Glomerular visceral epithelial cell (primary cell): ENCODE results near the gene DCHS1.
"Not testable (repeated sequence)": the region's sequence is repeated elsewhere in the genome, so short reads cannot be mapped to it uniquely, and the experiment has no call there.

Source experiments
- DNase-seq: peaks from one replicate; pipeline ENCODE4 v3.0.0-alpha.2; 2016; ENCODE audit errors: extremely low spot score

DCHS1 gene

GRCh38 chr11:6655790-6656583, at the start of gene DCHS1:
Gene DCHS1 (minus strand): TSS chr11:6655809. CDS start chr11:6641613, 14,196 bp downstream.
- DNase-seq: no peak

GRCh38 chr11:6703247-6704063, 47.8 kb upstream of the DCHS1 start:
- peak; percentile 54 for DNase-seq

- DNase-seq: not testable (repeated sequence)
These were observed 46.3 kb upstream of the DCHS1 start for GRCh38 chr11:6701955-6702354.

GRCh38 chr11:6695377-6695776, 39.8 kb upstream of the DCHS1 start:
- no peak for DNase-seq

GRCh38 chr11:6694229-6694535, 38.6 kb upstream of the DCHS1 start:
- no peak for DNase-seq

- peak; percentile 78 for DNase-seq
These were observed 38.0 kb upstream of the DCHS1 start for GRCh38 chr11:6693342-6694228.

- DNase-seq: no peak
These were observed 36.5 kb upstream of the DCHS1 start for GRCh38 chr11:6692128-6692527.

- not testable (repeated sequence) for DNase-seq
These were observed 35.0 kb upstream of the DCHS1 start for GRCh38 chr11:6690431-6691132.

GRCh38 chr11:6687876-6688275, 32.3 kb upstream of the DCHS1 start:
- no peak for DNase-seq

GRCh38 chr11:6686006-6686405, 30.4 kb upstream of the DCHS1 start:
- no peak for DNase-seq

- DNase-seq: not testable (repeated sequence)
These were observed 28.5 kb upstream of the DCHS1 start for GRCh38 chr11:6684068-6684467.

GRCh38 chr11:6682936-6683861, 27.6 kb upstream of the DCHS1 start, which contains the start of gene MRPL17:
Gene MRPL17 (minus strand): TSS chr11:6683340. CDS start chr11:6683296, 44 bp downstream.
- peak; percentile 99 for DNase-seq

GRCh38 chr11:6682591-6682935, 27.0 kb upstream of the DCHS1 start:
- no peak for DNase-seq

GRCh38 chr11:6681949-6682348, 26.3 kb upstream of the DCHS1 start:
- peak; percentile 17 for DNase-seq

- no peak for DNase-seq
These were observed 25.9 kb upstream of the DCHS1 start for GRCh38 chr11:6681505-6681904.

GRCh38 chr11:6677018-6677417, 21.4 kb upstream of the DCHS1 start:
- DNase-seq: no peak

GRCh38 chr11:6674862-6675261, 19.3 kb upstream of the DCHS1 start:
- DNase-seq: no peak

- no peak for DNase-seq
These were observed 18.6 kb upstream of the DCHS1 start for GRCh38 chr11:6674219-6674597.

- DNase-seq: no peak
These were observed 18.1 kb upstream of the DCHS1 start for GRCh38 chr11:6673523-6674218.

GRCh38 chr11:6671991-6672390, 16.4 kb upstream of the DCHS1 start:
- DNase-seq: no peak
